ENCODE results near the gene PRKAR2B. TPM values are rescaled to one million over a fixed set of nuclear protein-coding genes. Genes with fewer than 3 reads are reported as not detected.

The PRKAR2B gene
- total RNA-seq, 2 experiments from 2014 or later: 69.0 to 210 TPM

GRCh38 chr7:107069457-107069856 is 25.0 kb downstream of the PRKAR2B start:
- peak overlapping the region; percentile 60 for H3K4me3 ChIP-seq (ENCODE audit: low read depth, low read length, poor library complexity, severe bottlenecking)
- no peaks in the 10 kb centered on the region for H4K20me1 ChIP-seq (ENCODE audit: insufficient read depth, low read length)
- no peaks in the 10 kb centered on the region for H3K9me3 ChIP-seq (ENCODE audit: low read length)
- H3K4me2 ChIP-seq (ENCODE audit: low read length): peak overlapping the region; percentile 86
- peaks cover 60% of the 10 kb centered on the region for H3K4me1 ChIP-seq (ENCODE audit: insufficient read depth, low read length, poor library complexity, severe bottlenecking)
- no peaks in the 10 kb centered on the region for H3K9me2 ChIP-seq (ENCODE audit: insufficient read depth, low read length)
- peaks cover 78% of the 10 kb centered on the region for H3K79me2 ChIP-seq (ENCODE audit: insufficient read depth, low read depth, low read length)
- intact Hi-C loops (cut with micrococcal nuclease; ENCODE audit: unreplicated experiment): no loop called here
- H3K36me3 ChIP-seq (ENCODE audit: insufficient read depth, low read length): peaks cover 31% of the 10 kb centered on the region
- H3K27ac ChIP-seq (ENCODE audit: low read depth, low read length, poor library complexity, severe bottlenecking): peak overlapping the region; percentile 67
- DNase-seq (ENCODE audit: low spot score): no peak
- ChIA-PET POLR2A (interaction anchor here (0.8 to 4.5 kb wide), 8 partner anchors 8 to 34 kb away, joined by 4 to 30 read pairs (median 6); no protein-coding TSS in a partner anchor), CTCF (ENCODE audit: unreplicated experiment) (no interaction called here)
- no peak overlapping the region; the same call in 1 of the 2 replicates for H2AFZ ChIP-seq (ENCODE audit: low read length)
- BruUV-seq (replicated peaks): no TSS peak
- TF ChIP-seq EZH2phosphoT487 (IDR thresholded peaks at IDR 0.05; ENCODE audit: borderline replicate concordance, low read depth, low read length) (no peak), CTCF (conservative IDR thresholded peaks at IDR 0.05; ENCODE audit: low read length) (no peak)

DNA sequence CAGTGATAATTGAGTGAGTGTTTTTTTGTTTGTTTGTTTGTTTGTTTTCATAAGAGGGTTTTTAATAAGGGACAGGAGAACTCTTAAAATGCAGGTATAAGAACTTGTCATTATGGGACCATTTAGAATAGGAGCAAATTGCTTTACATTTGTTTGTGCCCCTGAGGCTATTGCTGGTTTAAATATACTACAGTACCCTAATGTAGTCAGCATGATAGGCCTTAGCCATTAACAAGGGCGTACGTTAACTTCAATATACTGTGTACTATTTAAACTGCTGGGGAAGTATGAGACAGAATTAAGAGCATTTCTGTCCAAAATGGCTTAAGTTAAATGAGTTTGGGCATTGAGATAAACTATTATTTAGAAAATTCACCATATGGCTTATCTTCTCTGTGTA is 26.2 kb downstream of the PRKAR2B start:
- H3K79me2 ChIP-seq (ENCODE audit: insufficient read depth, low read depth, low read length): peaks cover 69% of the 10 kb centered on the region
- CTCF ChIA-PET (ENCODE audit: unreplicated experiment): no interaction called here
- H3K9me3 ChIP-seq (ENCODE audit: low read length): no peaks in the 10 kb centered on the region
- peaks cover 31% of the 10 kb centered on the region for H3K36me3 ChIP-seq (ENCODE audit: insufficient read depth, low read length)
- no peak overlapping the region for H2AFZ ChIP-seq (ENCODE audit: low read length)
- H3K4me2 ChIP-seq (ENCODE audit: low read length): no peak overlapping the region
- POLR2A ChIA-PET: interaction anchor here (0.7 to 4.0 kb wide), 3 partner anchors 11 to 21 kb away, joined by 3 to 30 read pairs (median 5); no protein-coding TSS in a partner anchor
- TF ChIP-seq EZH2phosphoT487 (IDR thresholded peaks at IDR 0.05; ENCODE audit: borderline replicate concordance, low read depth, low read length): no peak
- no peak for TF ChIP-seq CTCF (conservative IDR thresholded peaks at IDR 0.05; ENCODE audit: low read length)
- H4K20me1 ChIP-seq (ENCODE audit: insufficient read depth, low read length): no peaks in the 10 kb centered on the region
- intact Hi-C loops (cut with micrococcal nuclease; ENCODE audit: unreplicated experiment): no loop called here
- no peak overlapping the region for H3K27ac ChIP-seq (ENCODE audit: low read depth, low read length, poor library complexity, severe bottlenecking)
- no peak for DNase-seq (ENCODE audit: low spot score)
- no peaks in the 10 kb centered on the region for H3K9me2 ChIP-seq (ENCODE audit: insufficient read depth, low read length)
- H3K4me3 ChIP-seq (ENCODE audit: low read depth, low read length, poor library complexity, severe bottlenecking): no peak overlapping the region
- TSS peak; percentile 48 for BruUV-seq (replicated peaks)
- peaks cover 47% of the 10 kb centered on the region for H3K4me1 ChIP-seq (ENCODE audit: insufficient read depth, low read length, poor library complexity, severe bottlenecking)

DNA sequence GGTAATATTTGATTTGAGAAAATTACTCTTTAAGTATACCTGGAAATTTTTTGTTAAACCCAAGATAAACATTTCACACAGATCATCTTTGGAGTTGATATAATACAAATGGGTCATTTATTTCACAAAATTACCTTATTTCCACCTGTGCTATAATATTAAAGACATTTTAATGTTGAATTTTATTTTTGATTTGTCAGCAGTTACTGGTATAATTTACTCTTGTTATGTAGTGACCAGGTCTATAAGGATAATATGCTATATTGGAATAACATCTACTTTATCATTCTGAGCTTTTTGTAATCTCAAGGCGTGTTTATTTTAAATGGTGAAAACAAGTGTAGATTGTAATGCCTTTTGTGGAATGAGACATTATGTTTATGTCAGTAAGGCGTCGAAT is 26.6 kb downstream of the PRKAR2B start:
- POLR2A ChIA-PET: no interaction called here
- peaks cover 31% of the 10 kb centered on the region for H3K36me3 ChIP-seq (ENCODE audit: insufficient read depth, low read length)
- H3K27ac ChIP-seq (ENCODE audit: low read depth, low read length, poor library complexity, severe bottlenecking): no peak overlapping the region
- no peaks in the 10 kb centered on the region for H4K20me1 ChIP-seq (ENCODE audit: insufficient read depth, low read length)
- BruUV-seq (replicated peaks): no TSS peak
- CTCF ChIA-PET (ENCODE audit: unreplicated experiment): no interaction called here
- H3K79me2 ChIP-seq (ENCODE audit: insufficient read depth, low read depth, low read length): peaks cover 69% of the 10 kb centered on the region
- H2AFZ ChIP-seq (ENCODE audit: low read length): no peak overlapping the region
- no peaks in the 10 kb centered on the region for H3K9me3 ChIP-seq (ENCODE audit: low read length)
- H3K4me1 ChIP-seq (ENCODE audit: insufficient read depth, low read length, poor library complexity, severe bottlenecking): peaks cover 43% of the 10 kb centered on the region
- no peak for DNase-seq (ENCODE audit: low spot score)
- no peaks in the 10 kb centered on the region for H3K9me2 ChIP-seq (ENCODE audit: insufficient read depth, low read length)
- no peak overlapping the region for H3K4me3 ChIP-seq (ENCODE audit: low read depth, low read length, poor library complexity, severe bottlenecking)
- intact Hi-C loops (cut with micrococcal nuclease; ENCODE audit: unreplicated experiment): no loop called here
- TF ChIP-seq CTCF (conservative IDR thresholded peaks at IDR 0.05; ENCODE audit: low read length) (no peak), EZH2phosphoT487 (IDR thresholded peaks at IDR 0.05; ENCODE audit: borderline replicate concordance, low read depth, low read length) (no peak)
- no peak overlapping the region for H3K4me2 ChIP-seq (ENCODE audit: low read length)
